ENCODE data around the gene ENOX2. TPM values are rescaled to one million over a fixed set of nuclear protein-coding genes. Genes with fewer than 3 reads are reported as not detected.

Gene ENOX2
- polyA plus RNA-seq, 1 donor (not counting 4 experiments of a cell fraction or from before 2014, with no cell fraction given): 24.5 TPM

DNA sequence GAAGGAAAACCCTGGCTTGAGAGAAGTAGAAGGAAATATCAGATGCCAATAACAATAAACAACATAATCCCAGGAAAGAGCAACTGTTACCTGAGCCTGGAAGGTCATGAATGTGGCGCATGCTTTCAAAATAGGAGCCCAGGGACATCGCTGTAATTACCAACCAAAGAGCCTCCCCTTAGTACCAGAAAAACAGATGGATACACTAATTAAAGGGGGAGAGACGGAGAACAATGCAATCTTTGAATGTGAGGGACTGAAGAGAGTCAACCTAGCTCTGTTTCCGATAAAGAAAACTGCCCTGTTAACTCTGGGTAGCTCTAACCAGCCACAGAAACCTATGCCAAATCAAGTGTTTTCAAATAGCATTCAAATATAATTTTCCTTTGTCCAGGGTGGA is 161.4 kb downstream of the ENOX2 start:
- no peaks in the 10 kb centered on the region for H3K79me2 ChIP-seq (ENCODE audit: control insufficient read depth, insufficient read depth, low read length)
- H3K9me3 ChIP-seq (ENCODE audit: control insufficient read depth, low read depth, low read length): no peaks in the 10 kb centered on the region
- no peak for TF ChIP-seq EZH2 (IDR thresholded peaks at IDR 0.05; ENCODE audit: low read length)
- TF ChIP-seq, protein P1, sequence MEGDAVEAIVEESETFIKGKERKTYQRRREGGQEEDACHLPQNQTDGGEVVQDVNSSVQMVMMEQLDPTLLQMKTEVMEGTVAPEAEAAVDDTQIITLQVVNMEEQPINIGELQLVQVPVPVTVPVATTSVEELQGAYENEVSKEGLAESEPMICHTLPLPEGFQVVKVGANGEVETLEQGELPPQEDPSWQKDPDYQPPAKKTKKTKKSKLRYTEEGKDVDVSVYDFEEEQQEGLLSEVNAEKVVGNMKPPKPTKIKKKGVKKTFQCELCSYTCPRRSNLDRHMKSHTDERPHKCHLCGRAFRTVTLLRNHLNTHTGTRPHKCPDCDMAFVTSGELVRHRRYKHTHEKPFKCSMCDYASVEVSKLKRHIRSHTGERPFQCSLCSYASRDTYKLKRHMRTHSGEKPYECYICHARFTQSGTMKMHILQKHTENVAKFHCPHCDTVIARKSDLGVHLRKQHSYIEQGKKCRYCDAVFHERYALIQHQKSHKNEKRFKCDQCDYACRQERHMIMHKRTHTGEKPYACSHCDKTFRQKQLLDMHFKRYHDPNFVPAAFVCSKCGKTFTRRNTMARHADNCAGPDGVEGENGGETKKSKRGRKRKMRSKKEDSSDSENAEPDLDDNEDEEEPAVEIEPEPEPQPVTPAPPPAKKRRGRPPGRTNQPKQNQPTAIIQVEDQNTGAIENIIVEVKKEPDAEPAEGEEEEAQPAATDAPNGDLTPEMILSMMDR (optimal IDR thresholded peaks at IDR 0.05 in 1 of 3, IDR thresholded peaks at IDR 0.05 in 1 of 3, conservative IDR thresholded peaks at IDR 0.05 in 1 of 3; ENCODE audit: extremely low read depth in 1 of 3, insufficient read depth in 2 of 3, low read length in 3 of 3): no peak
- no peaks in the 10 kb centered on the region for H3K4me1 ChIP-seq (ENCODE audit: control insufficient read depth, extremely low read depth, insufficient read depth, low read length)
- no peaks in the 10 kb centered on the region for H3K36me3 ChIP-seq (ENCODE audit: control insufficient read depth in 2 of 2, extremely low read depth in 1 of 2, insufficient read depth in 2 of 2, low read length in 2 of 2)
- dilution Hi-C loops (cut with MboI; ENCODE audit: extremely low pct_ligation_motif_present, low sequenced_read_pairs): no loop called here
- FAIRE-seq (no peak), DNase-seq (ENCODE audit: low read depth, low spot score) (no peak)
- no peak overlapping the region for H2AFZ ChIP-seq (ENCODE audit: control insufficient read depth, low read length)
- H3K4me2 ChIP-seq (ENCODE audit: control insufficient read depth, extremely low read depth, insufficient read depth, low read depth, low read length): no peak overlapping the region
- no peak overlapping the region for H3K4me3 ChIP-seq (ENCODE audit: control insufficient read depth in 2 of 3, extremely low read depth in 1 of 3, insufficient read depth in 2 of 3, low read depth in 1 of 3, low read length in 3 of 3)
- no peaks in the 10 kb centered on the region for H4K20me1 ChIP-seq (ENCODE audit: control insufficient read depth, extremely low read depth, insufficient read depth, low read length)
- no peak overlapping the region for H3K27ac ChIP-seq (ENCODE audit: control insufficient read depth, insufficient read depth, low read length)
- no peaks in the 10 kb centered on the region for H3K9me1 ChIP-seq (ENCODE audit: control insufficient read depth, extremely low read depth, insufficient read depth, low read length)
- no peak overlapping the region for H3K9ac ChIP-seq (ENCODE audit: control insufficient read depth, extremely low read depth, insufficient read depth, low read length)
- H3K27me3 ChIP-seq (ENCODE audit: control insufficient read depth, extremely low read depth, insufficient read depth, low read length): no peaks in the 10 kb centered on the region

DNA sequence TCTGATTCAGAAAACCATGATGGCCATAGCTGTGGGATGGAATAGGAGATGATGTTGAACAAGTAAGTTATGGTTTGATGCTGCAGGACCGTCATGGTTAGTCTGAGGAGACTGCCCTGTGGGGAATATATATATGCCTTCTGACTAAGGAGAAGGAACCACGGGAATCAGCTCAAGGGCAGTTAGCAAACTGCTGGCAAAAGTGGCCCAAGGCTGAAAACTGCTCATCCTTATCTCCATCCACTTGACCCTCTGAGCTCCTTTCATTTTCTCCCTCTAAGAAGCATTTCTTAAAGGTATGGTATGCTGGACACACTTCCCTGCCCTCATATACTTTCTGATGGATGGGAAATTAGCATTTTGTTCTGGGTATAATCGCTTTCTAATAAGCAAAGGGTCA is 161.9 kb downstream of the ENOX2 start:
- H3K9me3 ChIP-seq (ENCODE audit: control insufficient read depth, low read depth, low read length): no peaks in the 10 kb centered on the region
- H4K20me1 ChIP-seq (ENCODE audit: control insufficient read depth, extremely low read depth, insufficient read depth, low read length): no peaks in the 10 kb centered on the region
- DNase-seq (ENCODE audit: low read depth, low spot score) (no peak), FAIRE-seq (no peak)
- no peaks in the 10 kb centered on the region for H3K27me3 ChIP-seq (ENCODE audit: control insufficient read depth, extremely low read depth, insufficient read depth, low read length)
- no peaks in the 10 kb centered on the region for H3K9me1 ChIP-seq (ENCODE audit: control insufficient read depth, extremely low read depth, insufficient read depth, low read length)
- H3K4me1 ChIP-seq (ENCODE audit: control insufficient read depth, extremely low read depth, insufficient read depth, low read length): no peaks in the 10 kb centered on the region
- H3K79me2 ChIP-seq (ENCODE audit: control insufficient read depth, insufficient read depth, low read length): no peaks in the 10 kb centered on the region
- H3K9ac ChIP-seq (ENCODE audit: control insufficient read depth, extremely low read depth, insufficient read depth, low read length): no peak overlapping the region
- no peak for TF ChIP-seq EZH2 (IDR thresholded peaks at IDR 0.05; ENCODE audit: low read length)
- TF ChIP-seq, protein P1 (optimal IDR thresholded peaks at IDR 0.05 in 1 of 3, IDR thresholded peaks at IDR 0.05 in 1 of 3, conservative IDR thresholded peaks at IDR 0.05 in 1 of 3; ENCODE audit: extremely low read depth in 1 of 3, insufficient read depth in 2 of 3, low read length in 3 of 3): no peak
- no peak overlapping the region for H2AFZ ChIP-seq (ENCODE audit: control insufficient read depth, low read length)
- H3K36me3 ChIP-seq (ENCODE audit: control insufficient read depth in 2 of 2, extremely low read depth in 1 of 2, insufficient read depth in 2 of 2, low read length in 2 of 2): no peaks in the 10 kb centered on the region
- dilution Hi-C loops (cut with MboI; ENCODE audit: extremely low pct_ligation_motif_present, low sequenced_read_pairs): no loop called here
- H3K4me3 ChIP-seq (ENCODE audit: control insufficient read depth in 2 of 3, extremely low read depth in 1 of 3, insufficient read depth in 2 of 3, low read depth in 1 of 3, low read length in 3 of 3): no peak overlapping the region
- no peak overlapping the region for H3K4me2 ChIP-seq (ENCODE audit: control insufficient read depth, extremely low read depth, insufficient read depth, low read depth, low read length)
- H3K27ac ChIP-seq (ENCODE audit: control insufficient read depth, insufficient read depth, low read length): no peak overlapping the region
